K562 (cell line): ENCODE measurements around the gene TEAD3. TPM values are rescaled to one million over a fixed set of nuclear protein-coding genes. Genes with fewer than 3 reads are reported as not detected.

ENCODE experiments used
- BRCA1 ChIP-seq, 2 experiments: fragments of 450-650 bp in 1 of 2; sonication (generic) in 1 of 2; formaldehyde crosslinking in 1 of 2; IDR thresholded peaks; 2 replicates each; pipeline versions ENCODE4 v1.5.0 to v1.6.1; 2017 to 2020; ENCODE audit warnings: mild to moderate bottlenecking in 1 of 2, missing genetic modification reagents in 1 of 2
- DACH1 ChIP-seq: fragments of 450-650 bp; IDR thresholded peaks from 2 replicates; pipeline ENCODE4 v1.6.1; 2018; ENCODE audit not compliant: partially characterized antibody
- FUS ChIP-seq: fragments of 200-400 bp; formaldehyde crosslinking; optimal IDR thresholded peaks from 2 replicates; pipeline ENCODE3; 2017; ENCODE audit warnings: low read depth, low read length
- KDM1A ChIP-seq, 2 experiments: fragments of 450-650 bp; IDR thresholded peaks; 2 replicates each; pipeline ENCODE4 v1.6.1; 2016; ENCODE audit warnings: mild to moderate bottlenecking in 2 of 2
- KDM4B ChIP-seq, 2 experiments: fragments of 450-650 bp in 1 of 2; sonication (generic) in 1 of 2; IDR thresholded peaks; 2 replicates each; pipeline ENCODE4 v1.6.1; 2016 to 2017; ENCODE audit warnings: borderline replicate concordance in 2 of 2, antibody characterized with exemption in 1 of 2, low read depth in 1 of 2, mild to moderate bottlenecking in 1 of 2
- KLF1 ChIP-seq: fragments of 450-650 bp; IDR thresholded peaks from 2 replicates; pipeline ENCODE4 v1.6.1; 2016; ENCODE audit warnings: missing genetic modification characterization, missing compliant biosample characterization
- MBD2 ChIP-seq: sonication (generic); IDR thresholded peaks from 2 replicates; pipeline ENCODE4 v1.6.1; 2016; ENCODE audit warnings: low read depth, borderline replicate concordance
- NCOA2 ChIP-seq, 2 experiments: fragments of 450-650 bp; IDR thresholded peaks; 2 replicates each; pipeline ENCODE4 v1.6.1; 2018; ENCODE audit warnings: mild to moderate bottlenecking in 2 of 2, moderate library complexity in 1 of 2; ENCODE audit not compliant: partially characterized antibody in 2 of 2
- POLR2AphosphoS2 ChIP-seq: IDR thresholded peaks from 2 replicates; pipeline ENCODE4 v1.6.1; 2012; ENCODE audit warnings: low read length, improper control_type of control experiment
- SLC30A9 ChIP-seq: fragments of 250-450 bp; sonication (Bioruptor Pico); IDR thresholded peaks from 2 replicates; pipeline ENCODE4 v1.8.0; 2022; ENCODE audit warnings: mild to moderate bottlenecking, moderate library complexity
- ZFP30 ChIP-seq: fragments of 250-450 bp; sonication (Bioruptor Pico); IDR thresholded peaks from 2 replicates; pipeline ENCODE4 v1.8.0; 2022; ENCODE audit warnings: moderate library complexity, mild to moderate bottlenecking, inconsistent platforms, borderline replicate concordance
- ZFPM2 ChIP-seq: fragments of 250-450 bp; sonication (Bioruptor Pico); IDR thresholded peaks from 2 replicates; pipeline ENCODE4 v1.5.1; 2022; ENCODE audit warnings: mild to moderate bottlenecking
- ZNF212 ChIP-seq: fragments of 450-650 bp; formaldehyde crosslinking; IDR thresholded peaks from 2 replicates; pipeline ENCODE4 v1.4.0; 2020; ENCODE audit warnings: mild to moderate bottlenecking
- ZNF24 ChIP-seq: fragments of 450-650 bp; IDR thresholded peaks from 2 replicates; pipeline ENCODE4 v1.6.1; 2016
- ZNF592 ChIP-seq: fragments of 450-650 bp; IDR thresholded peaks from 2 replicates; pipeline ENCODE4 v1.6.1; 2017; ENCODE audit warnings: antibody characterized with exemption, mild to moderate bottlenecking
- ZNF717 ChIP-seq: fragments of 250-450 bp; sonication (Bioruptor Pico); IDR thresholded peaks from 2 replicates; pipeline ENCODE4 v1.5.0; 2021
- polyA plus RNA-seq, 8 experiments: library from polyadenylated mRNA; depleted of rRNA in 4 of 8; stranded (reverse) in 5 of 8; unstranded in 3 of 8; fragments of >200 nt; fragmentation: Nextera tagmentation in 2 of 8; fragmentation: Illumina TruSeq in 1 of 8; extraction: Ambion mirVana in 2 of 8; extraction: Trizol in 1 of 8; gene quantifications; 2 replicates each; pipeline versions ENCODE4 v1.2.1 to v1.2.3, GENCODE V29; 2011 to 2014; ENCODE audit warnings: inconsistent platforms in 1 of 8, missing spikeins in 1 of 8
- total RNA-seq, 7 experiments: library from RNA; depleted of rRNA in 6 of 7; stranded (reverse); fragments of >200 nt in 6 of 7; fragmentation: Illumina TruSeq in 2 of 7; extraction: Trizol in 2 of 7; gene quantifications; 2 replicates each; pipeline versions ENCODE4 v1.2.1 to v1.2.3, GENCODE V29; 2011 to 2021; ENCODE audit warnings: low replicate concordance in 1 of 7
- TF ChIP-seq, protein P1 (sequence below), 2 experiments: IDR thresholded peaks in 1 of 2; conservative IDR thresholded peaks in 1 of 2; 2 replicates each; pipeline ENCODE4 v1.6.1; 2016; ENCODE audit warnings: low read depth in 2 of 2, mild to moderate bottlenecking in 1 of 2, missing compliant biosample characterization in 1 of 2, missing genetic modification characterization in 1 of 2, moderate library complexity in 1 of 2
- TF ChIP-seq, protein P2 (sequence below): IDR thresholded peaks from 2 replicates; pipeline ENCODE4 v1.6.1; 2014; ENCODE audit warnings: antibody characterized with exemption
- TF ChIP-seq, protein P3 (sequence below): sonication (generic); formaldehyde crosslinking; IDR thresholded peaks from 2 replicates; pipeline ENCODE4 v1.9.0; 2022; ENCODE audit warnings: mild to moderate bottlenecking, missing genetic modification reagents

Gene TEAD3
- total and polyA plus RNA-seq, 9 of the 15 experiments (the other 6 are each of a cell fraction or from before 2014, with no cell fraction given): 0.63 to 13.2 (median 3.3) TPM

- TF ChIP-seq POLR2AphosphoS2 (peak; percentile 92; the same call in 1 of the 2 replicates), ZFPM2 (CRISPR knock-in tag) (0 out of 2 replicates have a peak, but pooled peaks have one; percentile 37), SLC30A9 (no peak), ZNF212 (CRISPR knock-in tag) (no peak), BRCA1 (IDR thresholded peaks at IDR 0.05) (no peak), BRCA1 (CRISPR knock-in tag; IDR thresholded peaks at IDR 0.05) (no peak; the same call in 1 of the 2 replicates), ZNF592 (peak; percentile 27; the same call in 1 of the 2 replicates), FUS (peak; percentile 69), KDM4B (IDR thresholded peaks at IDR 0.05; ENCODE audit: borderline replicate concordance in 2 of 2, low read depth in 1 of 2) (no peak; a peak in 1 of 4 replicates), KLF1 (tag) (0 out of 2 replicates have a peak, but pooled peaks have one; percentile 61), ZFP30 (no peak), NCOA2 (IDR thresholded peaks at IDR 0.05; ENCODE audit: partially characterized antibody in 2 of 2) (no peak), ZNF717 (CRISPR knock-in tag) (no peak), KDM1A (IDR thresholded peaks at IDR 0.05) (no peak), ZNF24 (peak; percentile 63; the same call in 1 of the 2 replicates), MBD2 (peak; percentile 91), DACH1 (no peak)
- TF ChIP-seq, protein P1, sequence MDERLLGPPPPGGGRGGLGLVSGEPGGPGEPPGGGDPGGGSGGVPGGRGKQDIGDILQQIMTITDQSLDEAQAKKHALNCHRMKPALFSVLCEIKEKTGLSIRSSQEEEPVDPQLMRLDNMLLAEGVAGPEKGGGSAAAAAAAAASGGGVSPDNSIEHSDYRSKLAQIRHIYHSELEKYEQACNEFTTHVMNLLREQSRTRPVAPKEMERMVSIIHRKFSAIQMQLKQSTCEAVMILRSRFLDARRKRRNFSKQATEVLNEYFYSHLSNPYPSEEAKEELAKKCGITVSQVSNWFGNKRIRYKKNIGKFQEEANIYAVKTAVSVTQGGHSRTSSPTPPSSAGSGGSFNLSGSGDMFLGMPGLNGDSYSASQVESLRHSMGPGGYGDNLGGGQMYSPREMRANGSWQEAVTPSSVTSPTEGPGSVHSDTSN (CRISPR knock-in tag; IDR thresholded peaks at IDR 0.05; ENCODE audit: low read depth): no peak
- TF ChIP-seq, protein P1 (tag; conservative IDR thresholded peaks at IDR 0.05; ENCODE audit: low read depth): no peak
- TF ChIP-seq, protein P2, sequence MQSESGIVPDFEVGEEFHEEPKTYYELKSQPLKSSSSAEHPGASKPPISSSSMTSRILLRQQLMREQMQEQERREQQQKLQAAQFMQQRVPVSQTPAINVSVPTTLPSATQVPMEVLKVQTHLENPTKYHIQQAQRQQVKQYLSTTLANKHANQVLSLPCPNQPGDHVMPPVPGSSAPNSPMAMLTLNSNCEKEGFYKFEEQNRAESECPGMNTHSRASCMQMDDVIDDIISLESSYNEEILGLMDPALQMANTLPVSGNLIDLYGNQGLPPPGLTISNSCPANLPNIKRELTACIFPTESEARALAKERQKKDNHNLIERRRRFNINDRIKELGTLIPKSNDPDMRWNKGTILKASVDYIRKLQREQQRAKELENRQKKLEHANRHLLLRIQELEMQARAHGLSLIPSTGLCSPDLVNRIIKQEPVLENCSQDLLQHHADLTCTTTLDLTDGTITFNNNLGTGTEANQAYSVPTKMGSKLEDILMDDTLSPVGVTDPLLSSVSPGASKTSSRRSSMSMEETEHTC: peak; percentile 5; the same call in 1 of the 2 replicates
- TF ChIP-seq, protein P3, sequence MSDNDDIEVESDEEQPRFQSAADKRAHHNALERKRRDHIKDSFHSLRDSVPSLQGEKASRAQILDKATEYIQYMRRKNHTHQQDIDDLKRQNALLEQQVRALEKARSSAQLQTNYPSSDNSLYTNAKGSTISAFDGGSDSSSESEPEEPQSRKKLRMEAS (CRISPR knock-in tag): peak; percentile 98
Measured at GRCh38 chr6:35468181-35468979, 28.5 kb downstream of the TEAD3 start, which contains the start of gene RPL10A (continued).
